Measurements from ENCODE around the gene TSHZ2.

TSHZ2 gene

GRCh38 chr20:53175135-53175780, 203.1 kb downstream of the TSHZ2 start:
- no peak for DNase-seq

GRCh38 chr20:53176134-53176533, 204.0 kb downstream of the TSHZ2 start:
- DNase-seq: peak; percentile 40

- no peak for DNase-seq
These were observed 205.5 kb downstream of the TSHZ2 start for GRCh38 chr20:53177687-53178086.

DNA sequence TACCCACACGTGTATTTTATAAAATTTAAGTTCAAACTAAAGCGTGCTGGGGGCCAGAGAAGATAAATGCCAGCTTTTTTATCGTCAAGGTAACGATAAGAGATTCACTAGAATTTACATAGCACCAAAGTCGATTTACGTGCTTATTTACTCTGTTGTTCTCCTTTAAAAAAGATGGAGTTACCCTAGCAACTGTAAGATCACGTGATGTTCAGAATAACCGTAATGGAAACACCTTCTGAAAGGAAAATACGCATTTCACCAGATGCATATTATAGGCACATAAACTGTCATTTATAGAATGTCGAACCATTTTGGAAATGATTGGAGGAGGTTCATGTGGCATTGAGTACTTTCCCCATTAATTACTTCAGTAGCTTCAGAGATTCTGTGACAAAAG, 207.6 kb downstream of the TSHZ2 start:
- DNase-seq: no peak

DNA sequence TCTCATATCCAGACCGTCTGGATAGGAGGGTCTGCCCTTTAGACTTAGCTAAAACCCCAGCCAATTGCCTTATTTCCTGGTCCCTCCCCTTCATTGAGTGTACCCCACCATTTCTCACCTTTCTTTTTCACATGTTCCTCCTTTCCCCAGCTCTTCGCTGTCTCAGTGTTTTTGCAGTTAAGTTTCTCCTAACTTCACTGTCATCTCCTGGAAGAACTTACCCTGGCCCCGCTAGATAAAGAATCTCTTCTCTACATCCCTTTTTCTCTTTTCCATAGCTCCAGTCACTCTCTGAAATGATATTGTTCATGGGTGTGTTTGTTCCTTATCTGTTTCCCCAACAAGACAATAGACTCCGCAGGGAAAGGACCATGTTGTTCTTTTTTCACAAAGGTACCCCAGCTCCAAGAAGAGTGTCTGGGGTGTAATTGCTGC, 208.8 kb downstream of the TSHZ2 start:
- no peak for DNase-seq

GRCh38 chr20:53181866-53182376, 209.8 kb downstream of the TSHZ2 start:
- no peak for DNase-seq

- no peak for DNase-seq
These were observed 211.0 kb downstream of the TSHZ2 start for GRCh38 chr20:53183181-53183580.

DNA sequence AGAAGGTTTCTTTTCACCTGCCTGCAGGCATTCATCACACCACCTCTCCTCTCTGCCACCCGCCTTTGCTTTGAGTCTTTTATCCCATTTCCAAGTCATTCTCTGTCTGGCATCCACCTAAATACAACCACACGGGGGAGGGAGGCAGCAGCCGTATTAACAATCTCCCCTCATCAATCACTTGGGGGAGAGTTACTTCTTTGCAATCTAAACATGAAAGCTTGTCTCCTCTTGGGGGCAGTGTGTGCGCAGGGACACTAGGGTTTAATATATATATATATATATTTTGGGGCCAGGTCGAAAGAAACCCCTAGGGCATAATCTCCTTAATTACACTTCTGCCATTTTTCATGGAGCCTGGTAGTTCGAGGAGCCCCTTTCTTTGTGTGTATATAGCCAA, 214.5 kb downstream of the TSHZ2 start:
- DNase-seq: no peak

DNA sequence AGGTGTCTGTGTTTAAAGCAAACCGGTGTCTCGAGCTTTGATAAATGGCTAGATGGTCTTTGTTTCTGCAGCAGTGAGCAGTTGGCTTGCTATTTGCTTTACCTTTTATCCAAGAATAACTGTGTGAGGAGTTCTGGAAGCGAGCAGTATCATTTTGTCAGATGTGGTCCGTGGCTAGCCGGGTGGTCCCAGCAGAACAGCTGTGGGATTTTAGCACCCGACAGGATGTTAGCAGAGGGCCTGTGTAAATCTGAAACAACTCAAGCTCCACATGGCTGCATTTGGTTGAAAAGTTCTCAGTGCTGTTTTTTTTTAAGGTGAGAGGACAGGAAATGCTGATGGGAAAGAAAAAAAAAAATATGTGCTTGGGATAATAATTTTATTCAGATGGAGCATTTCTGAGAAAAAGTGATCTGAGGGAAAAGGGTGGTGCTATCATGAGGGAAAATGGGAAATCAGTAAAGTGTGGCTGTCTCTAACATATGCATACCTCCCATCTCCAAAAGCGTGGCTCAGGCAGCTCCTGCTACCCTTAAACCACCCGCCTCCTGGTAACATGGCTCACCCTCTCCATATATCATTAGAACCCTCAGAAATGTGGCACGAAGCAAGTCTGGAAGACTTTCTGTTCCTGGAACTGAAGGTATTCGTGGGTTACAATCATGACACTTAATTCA, 215.4 kb downstream of the TSHZ2 start:
- DNase-seq: no peak

DNA sequence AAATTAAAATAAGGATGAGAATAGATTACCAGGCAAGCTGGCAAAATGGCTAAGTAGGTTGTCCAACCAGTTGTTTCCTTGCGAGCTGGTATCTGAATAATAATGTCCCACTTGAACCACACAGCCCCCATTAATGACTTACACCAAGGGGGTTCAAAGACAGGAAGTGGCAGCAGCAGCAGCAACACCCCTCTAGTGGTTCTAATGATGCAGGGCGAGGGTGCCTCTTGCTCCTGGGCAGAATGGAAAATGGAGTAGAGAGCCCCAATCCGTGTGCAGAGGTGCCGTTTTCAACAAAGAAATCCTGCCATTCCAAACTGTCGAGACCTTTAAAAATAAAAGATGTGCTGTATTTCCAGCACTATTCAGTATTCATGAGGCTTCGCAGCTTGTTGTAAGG, 218.1 kb downstream of the TSHZ2 start:
- DNase-seq: no peak

DNA sequence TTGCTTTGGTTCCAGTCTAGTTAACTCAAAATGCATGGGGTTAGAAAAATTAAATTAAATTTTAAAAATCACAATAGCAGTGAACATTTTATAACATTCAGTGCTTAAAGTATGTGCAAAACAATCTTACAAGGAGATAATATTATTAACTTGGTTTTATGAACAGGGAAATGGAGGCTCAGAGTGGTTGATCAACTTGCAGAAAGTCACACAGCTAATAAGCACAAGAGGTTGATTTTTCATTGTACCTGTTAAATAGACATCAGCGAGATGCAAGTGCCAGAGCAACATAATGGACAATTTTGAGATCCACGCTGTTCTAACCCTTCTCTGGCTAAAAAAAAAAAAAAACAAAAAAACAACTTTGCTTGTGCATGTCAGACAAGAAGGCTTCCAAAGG, 219.8 kb downstream of the TSHZ2 start:
- no peak for DNase-seq

- no peak for DNase-seq
These were observed 222.4 kb downstream of the TSHZ2 start for GRCh38 chr20:53194306-53195290.

GRCh38 chr20:53195876-53196610, 223.9 kb downstream of the TSHZ2 start:
- DNase-seq: no peak

- no peak for DNase-seq
These were observed 229.4 kb downstream of the TSHZ2 start for GRCh38 chr20:53201588-53201987.

DNA sequence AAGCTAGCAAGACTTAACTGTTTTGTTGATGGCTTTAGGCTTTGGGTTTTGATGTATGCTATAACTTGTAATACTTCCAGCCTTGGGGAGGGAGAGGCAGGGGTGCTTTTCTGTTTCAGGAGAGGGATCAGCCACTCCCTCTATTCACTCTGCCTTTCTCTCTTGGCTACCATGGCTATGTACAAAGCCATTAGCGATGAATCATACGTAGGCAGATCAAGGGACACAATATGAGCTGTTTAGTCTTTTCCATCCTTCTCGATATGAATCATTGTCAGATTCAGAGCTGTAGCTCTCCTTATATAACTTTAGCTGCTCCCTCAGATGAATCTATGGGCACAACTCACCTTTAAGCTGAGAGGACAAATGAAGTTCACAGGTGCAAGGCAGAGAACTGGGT, 230.6 kb downstream of the TSHZ2 start:
- peak; percentile 16 for DNase-seq

GRCh38 chr20:53205046-53205445, 232.9 kb downstream of the TSHZ2 start:
- no peak for DNase-seq

GRCh38 chr20:53208110-53208832, 236.1 kb downstream of the TSHZ2 start:
- no peak for DNase-seq

- no peak for DNase-seq
These were observed 237.9 kb downstream of the TSHZ2 start for GRCh38 chr20:53210041-53210440.

DNA sequence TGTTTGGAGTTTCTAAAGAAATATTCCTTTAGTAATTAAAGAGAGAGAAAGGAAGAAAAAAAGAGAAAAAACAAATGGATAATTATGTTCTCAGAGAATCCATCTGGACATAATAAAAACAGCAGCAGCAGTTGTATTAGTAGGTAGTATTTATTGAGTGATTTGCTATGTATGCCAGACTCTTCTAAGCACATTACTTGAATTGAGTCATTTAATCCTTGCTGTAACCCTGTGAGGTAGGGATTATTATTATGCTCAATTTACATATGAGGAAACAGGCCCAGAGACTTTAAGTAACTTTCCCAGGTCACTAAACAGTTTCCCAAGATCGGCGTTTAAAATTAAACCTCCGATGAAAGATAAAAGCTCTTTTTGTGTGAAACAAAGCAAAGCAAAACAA, 238.8 kb downstream of the TSHZ2 start:
- DNase-seq: no peak

- no peak for DNase-seq
These were observed 239.9 kb downstream of the TSHZ2 start for GRCh38 chr20:53212018-53212417.

DNA sequence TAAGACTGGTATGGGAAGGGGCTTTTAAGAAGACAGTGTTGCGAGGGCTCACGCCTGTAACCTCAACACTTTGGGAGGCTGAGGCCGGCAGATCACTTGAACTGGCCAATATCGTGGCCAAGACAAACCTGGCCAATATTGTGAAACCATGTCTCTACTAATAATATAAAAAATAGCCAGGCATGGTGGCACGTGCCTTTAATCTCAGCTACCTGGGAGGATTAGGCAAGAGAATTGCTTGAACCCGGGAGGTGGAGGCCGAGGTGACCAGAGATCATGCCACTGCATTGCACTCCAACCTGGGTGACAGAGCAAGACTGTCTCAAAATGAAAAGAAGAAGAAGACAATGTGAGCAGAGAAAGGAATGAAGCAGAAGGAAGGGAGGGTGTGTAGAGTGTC, 242.2 kb downstream of the TSHZ2 start:
- no peak for DNase-seq

DNA sequence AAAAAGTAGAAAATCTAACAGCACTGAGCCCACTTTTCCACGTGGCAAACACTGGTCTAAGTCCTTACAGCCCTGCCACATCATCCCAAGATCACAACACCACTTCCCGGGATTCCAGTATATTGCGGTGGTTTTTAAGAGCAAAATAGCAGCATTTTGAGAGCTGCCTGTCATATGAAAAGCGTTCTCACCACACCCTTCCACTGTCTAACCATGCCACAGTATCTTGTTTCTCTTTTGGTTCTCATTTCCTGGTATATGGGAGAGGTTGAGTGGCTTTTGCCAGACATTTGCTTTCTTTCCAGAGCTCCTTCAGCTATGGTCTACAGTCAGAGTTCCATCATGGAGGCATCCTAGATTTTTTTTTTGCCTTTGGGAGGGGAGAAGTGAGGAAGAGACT, 243.0 kb downstream of the TSHZ2 start:
- DNase-seq: no peak

Data from NCI-H1436 (cell line).